Calu3 (cell line): ENCODE data around the gene SORCS1. TPM values are rescaled to one million over a fixed set of nuclear protein-coding genes. Genes with fewer than 3 reads are reported as not detected.

Experiments
- BruUV-seq: library from RNA; stranded (reverse); fragments of 400-500 nt; replicated peaks from 2 replicates; lab custom pipeline; 2021; lab: Mats Ljungman, UMichigan
- CTCF ChIA-PET: fragments of 300-600 bp; sonication (Branson Sonifier 250); formaldehyde crosslinking; loops from one replicate; lab custom pipeline; 2022; ENCODE audit warnings: antibody characterized with exemption; lab: Charles Lee
- DNase-seq: peaks from one replicate; pipeline ENCODE4 v3.0.0; 2022
- H3K27ac Mint-ChIP-seq: one replicate; pipeline ENCODE4 v1.8.0; 2022; ENCODE audit warnings: mixed read lengths; ENCODE audit not compliant: unreplicated experiment
- H3K27me3 Mint-ChIP-seq: one replicate; pipeline ENCODE4 v1.8.0; 2022; ENCODE audit warnings: mixed read lengths; ENCODE audit not compliant: unreplicated experiment
- H3K36me3 Mint-ChIP-seq: one replicate; pipeline ENCODE4 v1.8.0; 2022; ENCODE audit warnings: mild to moderate bottlenecking, moderate library complexity, mixed read lengths; ENCODE audit not compliant: insufficient read depth, unreplicated experiment
- H3K4me1 Mint-ChIP-seq: one replicate; pipeline ENCODE4 v1.8.0; 2022; ENCODE audit warnings: mild to moderate bottlenecking, low read depth, mixed read lengths; ENCODE audit not compliant: unreplicated experiment
- H3K4me3 Mint-ChIP-seq: one replicate; pipeline ENCODE4 v1.8.0; 2022; ENCODE audit warnings: mild to moderate bottlenecking, low read depth, moderate library complexity, mixed read lengths; ENCODE audit not compliant: unreplicated experiment
- H3K9me3 Mint-ChIP-seq: one replicate; pipeline ENCODE4 v1.8.0; 2022; ENCODE audit warnings: low read depth, mixed read lengths; ENCODE audit not compliant: unreplicated experiment
- intact Hi-C: fragments of 100-400 bp; cut with micrococcal nuclease; formaldehyde crosslinking; loops from one replicate; pipeline ENCODE4 v1.10.0; 2022; ENCODE audit not compliant: unreplicated experiment
- total RNA-seq: library from RNA; stranded (reverse); gene quantifications from 2 replicates; pipeline ENCODE4 v1.2.3, GENCODE V29; 2022
- TF ChIP-seq, protein P1 (sequence below): fragments of 200-600 bp; IDR thresholded peaks from one replicate; pipeline ENCODE4 v1.8.0; 2022; ENCODE audit warnings: antibody characterized with exemption; ENCODE audit not compliant: unreplicated experiment

The SORCS1 gene
- total RNA-seq, 1 experiment from 2014 or later: not detected

DNA sequence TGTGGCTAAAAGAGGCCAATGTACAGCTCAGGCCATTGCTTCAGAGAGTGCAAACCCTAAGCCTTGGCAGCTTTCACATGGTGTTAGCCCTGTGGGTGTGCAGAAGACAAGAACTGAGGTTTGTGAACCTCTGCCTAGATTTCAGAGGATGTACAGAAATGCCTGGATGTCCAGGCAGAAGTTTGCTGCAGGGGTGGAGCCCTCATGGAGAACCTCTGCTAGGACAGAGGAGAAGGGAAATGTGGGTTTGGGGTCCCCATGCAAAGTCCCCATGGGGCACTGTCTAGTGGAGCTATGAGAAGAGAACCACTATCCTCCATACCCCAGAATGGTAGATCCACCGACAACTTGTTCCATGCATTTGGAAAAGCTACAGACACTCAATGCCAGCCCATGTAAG lies 12.4 kb downstream of the SORCS1 start:
- DNase-seq: no peak
- H3K27ac Mint-ChIP-seq: no peak overlapping the region
- no peaks in the 10 kb centered on the region for H3K27me3 Mint-ChIP-seq
- H3K4me3 Mint-ChIP-seq: no peak overlapping the region
- intact Hi-C loops: no loop called here
- H3K9me3 Mint-ChIP-seq: peaks cover 17% of the 10 kb centered on the region
- H3K4me1 Mint-ChIP-seq: no peaks in the 10 kb centered on the region
- BruUV-seq: no TSS peak
- H3K36me3 Mint-ChIP-seq: no peaks in the 10 kb centered on the region
- CTCF ChIA-PET: no interaction called here
- TF ChIP-seq, protein P1, sequence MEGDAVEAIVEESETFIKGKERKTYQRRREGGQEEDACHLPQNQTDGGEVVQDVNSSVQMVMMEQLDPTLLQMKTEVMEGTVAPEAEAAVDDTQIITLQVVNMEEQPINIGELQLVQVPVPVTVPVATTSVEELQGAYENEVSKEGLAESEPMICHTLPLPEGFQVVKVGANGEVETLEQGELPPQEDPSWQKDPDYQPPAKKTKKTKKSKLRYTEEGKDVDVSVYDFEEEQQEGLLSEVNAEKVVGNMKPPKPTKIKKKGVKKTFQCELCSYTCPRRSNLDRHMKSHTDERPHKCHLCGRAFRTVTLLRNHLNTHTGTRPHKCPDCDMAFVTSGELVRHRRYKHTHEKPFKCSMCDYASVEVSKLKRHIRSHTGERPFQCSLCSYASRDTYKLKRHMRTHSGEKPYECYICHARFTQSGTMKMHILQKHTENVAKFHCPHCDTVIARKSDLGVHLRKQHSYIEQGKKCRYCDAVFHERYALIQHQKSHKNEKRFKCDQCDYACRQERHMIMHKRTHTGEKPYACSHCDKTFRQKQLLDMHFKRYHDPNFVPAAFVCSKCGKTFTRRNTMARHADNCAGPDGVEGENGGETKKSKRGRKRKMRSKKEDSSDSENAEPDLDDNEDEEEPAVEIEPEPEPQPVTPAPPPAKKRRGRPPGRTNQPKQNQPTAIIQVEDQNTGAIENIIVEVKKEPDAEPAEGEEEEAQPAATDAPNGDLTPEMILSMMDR: no peak

DNA sequence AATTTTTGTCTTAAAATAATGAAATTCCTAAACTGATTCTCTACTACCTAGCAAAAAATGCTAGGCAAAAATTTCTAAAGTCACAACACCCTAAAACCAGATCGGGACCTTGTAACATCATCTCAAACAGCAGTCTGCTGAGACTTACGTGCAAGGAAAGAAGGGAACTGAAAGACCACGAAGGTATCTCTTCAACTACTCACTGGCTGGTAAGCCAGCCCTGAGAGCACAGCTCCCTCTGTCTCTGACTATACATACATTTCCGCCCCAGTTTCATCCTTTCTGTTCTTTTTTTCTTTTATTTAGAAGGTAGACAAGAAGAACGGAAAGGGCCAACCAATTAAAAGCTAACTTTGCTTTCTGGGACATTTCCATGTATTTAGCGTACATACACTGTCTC lies 15.6 kb downstream of the SORCS1 start:
- no peaks in the 10 kb centered on the region for H3K36me3 Mint-ChIP-seq
- intact Hi-C loops: no loop called here
- no peak overlapping the region for H3K4me3 Mint-ChIP-seq
- no TSS peak for BruUV-seq
- H3K9me3 Mint-ChIP-seq: peaks cover 22% of the 10 kb centered on the region
- H3K27ac Mint-ChIP-seq: no peak overlapping the region
- no peaks in the 10 kb centered on the region for H3K27me3 Mint-ChIP-seq
- no peak for DNase-seq
- TF ChIP-seq, protein P1: no peak
- CTCF ChIA-PET: no interaction called here
- H3K4me1 Mint-ChIP-seq: no peaks in the 10 kb centered on the region

DNA sequence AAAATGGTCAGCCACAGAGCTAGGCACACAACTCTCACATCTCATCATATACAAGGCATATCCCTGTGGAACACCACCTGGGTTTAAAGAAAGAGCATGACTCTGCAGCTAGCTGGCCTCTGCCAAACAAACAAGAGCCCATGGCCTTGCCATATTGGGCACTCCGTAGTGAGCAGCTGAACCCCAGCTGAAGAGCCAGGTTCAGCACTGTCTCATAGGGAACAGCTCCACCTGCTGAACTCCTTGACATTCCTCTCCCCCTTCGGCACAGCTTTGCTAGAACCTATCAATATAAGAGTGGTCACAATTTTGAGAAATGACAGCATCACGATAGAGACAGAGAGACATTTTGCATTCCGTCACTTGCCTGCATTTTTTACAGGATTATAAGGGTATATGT lies 20.0 kb downstream of the SORCS1 start:
- no TSS peak for BruUV-seq
- H3K9me3 Mint-ChIP-seq: peaks cover 8% of the 10 kb centered on the region
- no peak overlapping the region for H3K4me3 Mint-ChIP-seq
- H3K27me3 Mint-ChIP-seq: no peaks in the 10 kb centered on the region
- no peak overlapping the region for H3K27ac Mint-ChIP-seq
- H3K4me1 Mint-ChIP-seq: no peaks in the 10 kb centered on the region
- no peaks in the 10 kb centered on the region for H3K36me3 Mint-ChIP-seq
- TF ChIP-seq, protein P1: no peak
- CTCF ChIA-PET: no interaction called here
- intact Hi-C loops: no loop called here
- no peak for DNase-seq

DNA sequence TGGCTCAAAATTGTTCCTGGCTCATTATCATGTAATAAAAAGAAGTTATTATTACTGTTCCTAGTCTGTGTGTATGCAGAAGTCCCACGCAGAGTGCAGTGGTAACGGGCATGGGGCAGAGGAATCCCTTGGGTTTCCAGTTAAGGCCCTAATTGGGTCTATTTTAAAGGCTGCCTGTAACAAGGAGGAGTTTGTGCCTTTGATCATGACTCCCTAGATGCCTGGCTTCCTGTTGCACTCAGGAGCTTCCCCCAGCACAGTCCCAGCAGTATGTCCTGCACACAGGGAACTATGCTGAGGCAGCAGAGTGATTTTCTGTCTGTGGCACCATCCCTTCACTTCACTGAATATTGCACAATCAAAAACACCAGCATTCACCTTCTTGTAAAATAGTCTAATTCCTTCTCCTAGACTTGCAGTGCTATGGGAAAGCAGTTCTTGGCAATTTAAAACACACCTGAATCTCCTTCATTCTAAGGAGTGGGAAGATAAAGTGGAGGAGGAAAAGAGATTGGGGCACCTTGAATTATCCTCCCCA lies 22.9 kb downstream of the SORCS1 start:
- no peak for DNase-seq
- no TSS peak for BruUV-seq
- CTCF ChIA-PET: no interaction called here
- Mint-ChIP-seq H3K4me1 (no peaks in the 10 kb centered on the region), H3K27ac (no peak overlapping the region), H3K36me3 (no peaks in the 10 kb centered on the region), H3K9me3 (peaks cover 6% of the 10 kb centered on the region), H3K4me3 (no peak overlapping the region), H3K27me3 (no peaks in the 10 kb centered on the region)
- intact Hi-C loops: no loop called here
- TF ChIP-seq, protein P1: no peak
